K562 (cell line): ENCODE measurements around the gene OR2W3. TPM values are rescaled to one million over a fixed set of nuclear protein-coding genes. Genes with fewer than 3 reads are reported as not detected.
A peak's percentile ranks its signal among the peaks of the same experiment; 100 is the strongest.

ENCODE experiments used
- C11orf30 ChIP-seq: fragments of 450-650 bp; IDR thresholded peaks from 2 replicates; pipeline ENCODE4 v1.6.1; 2016; ENCODE audit warnings: low read depth, mild to moderate bottlenecking
- MYC ChIP-seq, 2 experiments: fragments of 250-450 bp in 1 of 2; sonication (Bioruptor Pico) in 1 of 2; IDR thresholded peaks; 2 replicates each; pipeline versions ENCODE4 v1.5.1 to v1.6.1; 2012 to 2021; ENCODE audit warnings: low read depth in 2 of 2, borderline replicate concordance in 1 of 2, improper control_type of control experiment in 1 of 2, low read length in 1 of 2, mild to moderate bottlenecking in 1 of 2, moderate library complexity in 1 of 2
- NFATC3 ChIP-seq: fragments of 450-650 bp; IDR thresholded peaks from 2 replicates; pipeline ENCODE4 v1.6.1; 2017; ENCODE audit warnings: mild to moderate bottlenecking
- PTBP1 ChIP-seq: fragments of 200-400 bp; formaldehyde crosslinking; IDR thresholded peaks from 2 replicates; pipeline ENCODE4 v1.6.1; 2017; ENCODE audit warnings: low read depth, low read length
- RBFOX2 ChIP-seq: fragments of 200-400 bp; formaldehyde crosslinking; IDR thresholded peaks from 2 replicates; pipeline ENCODE4 v1.6.1; 2017; ENCODE audit warnings: low read depth, mild to moderate bottlenecking, low read length, moderate library complexity
- RNF2 ChIP-seq: sonication (generic); IDR thresholded peaks from 2 replicates; pipeline ENCODE4 v1.6.1; 2016
- TAF1 ChIP-seq: IDR thresholded peaks from 2 replicates; pipeline ENCODE4 v1.6.1; 2011; ENCODE audit warnings: mild to moderate bottlenecking, low read length, moderate library complexity; ENCODE audit not compliant: insufficient read depth, control insufficient read depth, severe bottlenecking; ENCODE audit errors: extremely low read depth
- TRIM28 ChIP-seq: fragments of 450-650 bp; IDR thresholded peaks from 2 replicates; pipeline ENCODE4 v1.6.1; 2017
- ZNF586 ChIP-seq: fragments of 450-650 bp; formaldehyde crosslinking; conservative IDR thresholded peaks from 2 replicates; pipeline ENCODE4 v1.4.0; 2020; ENCODE audit warnings: mild to moderate bottlenecking, moderate library complexity
- polyA plus RNA-seq, 8 experiments: library from polyadenylated mRNA; depleted of rRNA in 4 of 8; stranded (reverse) in 5 of 8; unstranded in 3 of 8; fragments of >200 nt; fragmentation: Nextera tagmentation in 2 of 8; fragmentation: Illumina TruSeq in 1 of 8; extraction: Ambion mirVana in 2 of 8; extraction: Trizol in 1 of 8; gene quantifications; 2 replicates each; pipeline versions ENCODE4 v1.2.1 to v1.2.3, GENCODE V29; 2011 to 2014; ENCODE audit warnings: inconsistent platforms in 1 of 8, missing spikeins in 1 of 8
- total RNA-seq, 7 experiments: library from RNA; depleted of rRNA in 6 of 7; stranded (reverse); fragments of >200 nt in 6 of 7; fragmentation: Illumina TruSeq in 2 of 7; extraction: Trizol in 2 of 7; gene quantifications; 2 replicates each; pipeline versions ENCODE4 v1.2.1 to v1.2.3, GENCODE V29; 2011 to 2021; ENCODE audit warnings: low replicate concordance in 1 of 7
- TF ChIP-seq, protein P1 (sequence below), 2 experiments: fragments of 450-650 bp in 1 of 2; sonication (generic) in 1 of 2; formaldehyde crosslinking in 1 of 2; IDR thresholded peaks; 2 replicates each; pipeline versions ENCODE4 v1.7.1 to v1.9.0; 2016 to 2022; ENCODE audit warnings: inconsistent platforms in 1 of 2, mild to moderate bottlenecking in 1 of 2, missing genetic modification reagents in 1 of 2
- TF ChIP-seq, protein P2 (sequence below): fragments of 450-650 bp; IDR thresholded peaks from 2 replicates; pipeline ENCODE4 v1.7.0; 2016; ENCODE audit warnings: borderline replicate concordance
- TF ChIP-seq, protein P3 (sequence below): fragments of 450-650 bp; formaldehyde crosslinking; IDR thresholded peaks from 2 replicates; pipeline ENCODE4 v1.4.0; 2020; ENCODE audit warnings: mild to moderate bottlenecking, moderate library complexity

OR2W3 gene
- total and polyA plus RNA-seq, 9 of the 15 experiments (the other 6 are each of a cell fraction or from before 2014, with no cell fraction given) = 0.67 to 7.6 (median 3.7) TPM

DNA sequence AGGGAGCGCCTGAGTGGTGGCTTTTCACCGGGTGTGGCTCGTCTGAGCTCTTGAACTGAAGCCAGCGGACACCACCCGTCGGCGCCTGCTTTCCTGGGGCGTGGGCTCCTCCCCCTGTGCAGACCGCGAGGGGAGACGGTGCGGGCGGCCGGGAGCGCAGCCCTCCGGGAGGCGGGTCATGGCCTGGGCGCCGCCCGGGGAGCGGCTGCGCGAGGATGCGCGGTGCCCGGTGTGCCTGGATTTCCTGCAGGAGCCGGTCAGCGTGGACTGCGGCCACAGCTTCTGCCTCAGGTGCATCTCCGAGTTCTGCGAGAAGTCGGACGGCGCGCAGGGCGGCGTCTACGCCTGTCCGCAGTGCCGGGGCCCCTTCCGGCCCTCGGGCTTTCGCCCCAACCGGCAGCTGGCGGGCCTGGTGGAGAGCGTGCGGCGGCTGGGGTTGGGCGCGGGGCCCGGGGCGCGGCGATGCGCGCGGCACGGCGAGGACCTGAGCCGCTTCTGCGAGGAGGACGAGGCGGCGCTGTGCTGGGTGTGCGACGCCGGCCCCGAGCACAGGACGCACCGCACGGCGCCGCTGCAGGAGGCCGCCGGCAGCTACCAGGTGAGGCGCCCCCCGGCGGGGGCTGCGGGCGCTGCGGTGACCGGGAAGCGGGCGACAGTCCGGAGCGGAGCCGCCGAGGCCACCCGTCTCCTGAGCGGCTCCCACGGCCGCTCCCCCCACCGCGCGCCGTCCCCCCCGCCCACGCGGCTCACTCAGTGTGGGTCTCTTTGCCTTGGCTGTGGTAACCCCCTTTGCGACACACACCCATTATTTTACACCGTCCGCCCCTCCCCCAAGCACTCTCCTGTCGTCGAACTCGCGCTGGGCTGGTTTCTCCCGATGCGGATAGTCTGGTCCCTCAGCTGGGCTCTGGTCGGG is 38.1 kb upstream of the OR2W3 start, which contains the start of gene TRIM58 (continued):
- TF ChIP-seq, protein P1, sequence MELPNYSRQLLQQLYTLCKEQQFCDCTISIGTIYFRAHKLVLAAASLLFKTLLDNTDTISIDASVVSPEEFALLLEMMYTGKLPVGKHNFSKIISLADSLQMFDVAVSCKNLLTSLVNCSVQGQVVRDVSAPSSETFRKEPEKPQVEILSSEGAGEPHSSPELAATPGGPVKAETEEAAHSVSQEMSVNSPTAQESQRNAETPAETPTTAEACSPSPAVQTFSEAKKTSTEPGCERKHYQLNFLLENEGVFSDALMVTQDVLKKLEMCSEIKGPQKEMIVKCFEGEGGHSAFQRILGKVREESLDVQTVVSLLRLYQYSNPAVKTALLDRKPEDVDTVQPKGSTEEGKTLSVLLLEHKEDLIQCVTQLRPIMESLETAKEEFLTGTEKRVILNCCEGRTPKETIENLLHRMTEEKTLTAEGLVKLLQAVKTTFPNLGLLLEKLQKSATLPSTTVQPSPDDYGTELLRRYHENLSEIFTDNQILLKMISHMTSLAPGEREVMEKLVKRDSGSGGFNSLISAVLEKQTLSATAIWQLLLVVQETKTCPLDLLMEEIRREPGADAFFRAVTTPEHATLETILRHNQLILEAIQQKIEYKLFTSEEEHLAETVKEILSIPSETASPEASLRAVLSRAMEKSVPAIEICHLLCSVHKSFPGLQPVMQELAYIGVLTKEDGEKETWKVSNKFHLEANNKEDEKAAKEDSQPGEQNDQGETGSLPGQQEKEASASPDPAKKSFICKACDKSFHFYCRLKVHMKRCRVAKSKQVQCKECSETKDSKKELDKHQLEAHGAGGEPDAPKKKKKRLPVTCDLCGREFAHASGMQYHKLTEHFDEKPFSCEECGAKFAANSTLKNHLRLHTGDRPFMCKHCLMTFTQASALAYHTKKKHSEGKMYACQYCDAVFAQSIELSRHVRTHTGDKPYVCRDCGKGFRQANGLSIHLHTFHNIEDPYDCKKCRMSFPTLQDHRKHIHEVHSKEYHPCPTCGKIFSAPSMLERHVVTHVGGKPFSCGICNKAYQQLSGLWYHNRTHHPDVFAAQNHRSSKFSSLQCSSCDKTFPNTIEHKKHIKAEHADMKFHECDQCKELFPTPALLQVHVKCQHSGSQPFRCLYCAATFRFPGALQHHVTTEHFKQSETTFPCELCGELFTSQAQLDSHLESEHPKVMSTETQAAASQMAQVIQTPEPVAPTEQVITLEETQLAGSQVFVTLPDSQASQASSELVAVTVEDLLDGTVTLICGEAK (IDR thresholded peaks at IDR 0.05) = no peak
- TF ChIP-seq, protein P1 (CRISPR knock-in tag; IDR thresholded peaks at IDR 0.05) = no peak
- TF ChIP-seq ZNF586 (CRISPR knock-in tag) = no peak
- TF ChIP-seq, protein P2, sequence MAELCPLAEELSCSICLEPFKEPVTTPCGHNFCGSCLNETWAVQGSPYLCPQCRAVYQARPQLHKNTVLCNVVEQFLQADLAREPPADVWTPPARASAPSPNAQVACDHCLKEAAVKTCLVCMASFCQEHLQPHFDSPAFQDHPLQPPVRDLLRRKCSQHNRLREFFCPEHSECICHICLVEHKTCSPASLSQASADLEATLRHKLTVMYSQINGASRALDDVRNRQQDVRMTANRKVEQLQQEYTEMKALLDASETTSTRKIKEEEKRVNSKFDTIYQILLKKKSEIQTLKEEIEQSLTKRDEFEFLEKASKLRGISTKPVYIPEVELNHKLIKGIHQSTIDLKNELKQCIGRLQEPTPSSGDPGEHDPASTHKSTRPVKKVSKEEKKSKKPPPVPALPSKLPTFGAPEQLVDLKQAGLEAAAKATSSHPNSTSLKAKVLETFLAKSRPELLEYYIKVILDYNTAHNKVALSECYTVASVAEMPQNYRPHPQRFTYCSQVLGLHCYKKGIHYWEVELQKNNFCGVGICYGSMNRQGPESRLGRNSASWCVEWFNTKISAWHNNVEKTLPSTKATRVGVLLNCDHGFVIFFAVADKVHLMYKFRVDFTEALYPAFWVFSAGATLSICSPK = no peak
- TF ChIP-seq TRIM28 = no peak
- no peak for TF ChIP-seq PTBP1
- peak; percentile 92 for TF ChIP-seq RBFOX2
- TF ChIP-seq RNF2 = 0 out of 2 replicates have a peak, but pooled peaks have one; percentile 50
- no peak for TF ChIP-seq C11orf30
- TF ChIP-seq MYC (IDR thresholded peaks at IDR 0.05; ENCODE audit: low read depth, low read length) = peak; percentile 21
- no peak for TF ChIP-seq MYC (CRISPR knock-in tag; IDR thresholded peaks at IDR 0.05; ENCODE audit: borderline replicate concordance, low read depth)
- TF ChIP-seq, protein P3, sequence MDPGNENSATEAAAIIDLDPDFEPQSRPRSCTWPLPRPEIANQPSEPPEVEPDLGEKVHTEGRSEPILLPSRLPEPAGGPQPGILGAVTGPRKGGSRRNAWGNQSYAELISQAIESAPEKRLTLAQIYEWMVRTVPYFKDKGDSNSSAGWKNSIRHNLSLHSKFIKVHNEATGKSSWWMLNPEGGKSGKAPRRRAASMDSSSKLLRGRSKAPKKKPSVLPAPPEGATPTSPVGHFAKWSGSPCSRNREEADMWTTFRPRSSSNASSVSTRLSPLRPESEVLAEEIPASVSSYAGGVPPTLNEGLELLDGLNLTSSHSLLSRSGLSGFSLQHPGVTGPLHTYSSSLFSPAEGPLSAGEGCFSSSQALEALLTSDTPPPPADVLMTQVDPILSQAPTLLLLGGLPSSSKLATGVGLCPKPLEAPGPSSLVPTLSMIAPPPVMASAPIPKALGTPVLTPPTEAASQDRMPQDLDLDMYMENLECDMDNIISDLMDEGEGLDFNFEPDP (CRISPR knock-in tag) = no peak
- TF ChIP-seq NFATC3 = no peak
- peak; percentile 74 for TF ChIP-seq TAF1
